Inferior parietal cortex (tissue), 1 donor: ENCODE measurements around the gene ZNF850.

Experiments used
- DNase-seq: peaks from one replicate; pipeline ENCODE4 v3.0.0-alpha.2; 2016; ENCODE audit errors: extremely low spot score

Gene ZNF850

GRCh38 chr19:36688058-36688457 lies 84.5 kb downstream of the ZNF850 start:
- no peak for DNase-seq

GRCh38 chr19:36687214-36688056 lies 85.2 kb downstream of the ZNF850 start, which contains the start of gene ZNF567:
ZNF567 (plus strand) TSS chr19:36687612; CDS start chr19:36694868, 7,256 bp downstream.
- peak; percentile 98 for DNase-seq

GRCh38 chr19:36686365-36687213 lies 86.0 kb downstream of the ZNF850 start:
- DNase-seq: peak; percentile 21

GRCh38 chr19:36685835-36686234 lies 86.8 kb downstream of the ZNF850 start:
- no peak for DNase-seq

GRCh38 chr19:36679455-36679854 lies 93.2 kb downstream of the ZNF850 start:
- no peak for DNase-seq

GRCh38 chr19:36674201-36674600 lies 98.4 kb downstream of the ZNF850 start:
- no peak for DNase-seq

GRCh38 chr19:36672368-36672767 lies 100.2 kb downstream of the ZNF850 start:
- no peak for DNase-seq

- DNase-seq: no peak
Observed at GRCh38 chr19:36668646-36669045, 104.0 kb downstream of the ZNF850 start.

GRCh38 chr19:36665832-36666231 lies 106.8 kb downstream of the ZNF850 start:
- DNase-seq: no peak
